ENCODE data around the gene CBLN3. TPM values are rescaled to one million over a fixed set of nuclear protein-coding genes. Genes with fewer than 3 reads are reported as not detected.

The CBLN3 gene
- total RNA-seq, 1 donor from 2014 or later, result 61.1 TPM

- Mint-ChIP-seq H3K4me1 (peaks cover 2% of the 10 kb centered on the region), H3K9me3 (no peaks in the 10 kb centered on the region), H3K27ac (no peak overlapping the region), H3K27me3 (peaks cover 33% of the 10 kb centered on the region), H3K4me3 (no peak overlapping the region), H3K36me3 (ENCODE audit: low read depth) (no peaks in the 10 kb centered on the region)
- ChIA-PET POLR2A (interaction anchor here (0.8 kb wide), 1 partner anchor 26 kb away, joined by 3 read pairs; no protein-coding TSS in a partner anchor), CTCF (no interaction called here)
- TF ChIP-seq, protein P1, sequence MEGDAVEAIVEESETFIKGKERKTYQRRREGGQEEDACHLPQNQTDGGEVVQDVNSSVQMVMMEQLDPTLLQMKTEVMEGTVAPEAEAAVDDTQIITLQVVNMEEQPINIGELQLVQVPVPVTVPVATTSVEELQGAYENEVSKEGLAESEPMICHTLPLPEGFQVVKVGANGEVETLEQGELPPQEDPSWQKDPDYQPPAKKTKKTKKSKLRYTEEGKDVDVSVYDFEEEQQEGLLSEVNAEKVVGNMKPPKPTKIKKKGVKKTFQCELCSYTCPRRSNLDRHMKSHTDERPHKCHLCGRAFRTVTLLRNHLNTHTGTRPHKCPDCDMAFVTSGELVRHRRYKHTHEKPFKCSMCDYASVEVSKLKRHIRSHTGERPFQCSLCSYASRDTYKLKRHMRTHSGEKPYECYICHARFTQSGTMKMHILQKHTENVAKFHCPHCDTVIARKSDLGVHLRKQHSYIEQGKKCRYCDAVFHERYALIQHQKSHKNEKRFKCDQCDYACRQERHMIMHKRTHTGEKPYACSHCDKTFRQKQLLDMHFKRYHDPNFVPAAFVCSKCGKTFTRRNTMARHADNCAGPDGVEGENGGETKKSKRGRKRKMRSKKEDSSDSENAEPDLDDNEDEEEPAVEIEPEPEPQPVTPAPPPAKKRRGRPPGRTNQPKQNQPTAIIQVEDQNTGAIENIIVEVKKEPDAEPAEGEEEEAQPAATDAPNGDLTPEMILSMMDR (IDR thresholded peaks at IDR 0.05), result no peak
- intact Hi-C loops (cut with micrococcal nuclease), result no loop called here
- DNase-seq (no peak), ATAC-seq (ENCODE audit: low read depth) (no peak)
Measured at GRCh38 chr14:24404814-24405213, 24.7 kb downstream of the CBLN3 start.

- Mint-ChIP-seq H3K4me3 (no peak overlapping the region), H3K27ac (no peak overlapping the region), H3K4me1 (peaks cover 9% of the 10 kb centered on the region), H3K36me3 (ENCODE audit: low read depth) (no peaks in the 10 kb centered on the region), H3K9me3 (no peaks in the 10 kb centered on the region), H3K27me3 (peaks cover 36% of the 10 kb centered on the region)
- no peak for DNase-seq
- ChIA-PET CTCF (no interaction called here), POLR2A (no interaction called here)
- TF ChIP-seq, protein P1 (IDR thresholded peaks at IDR 0.05), result no peak
- intact Hi-C loops (cut with micrococcal nuclease), result no loop called here
- ATAC-seq (ENCODE audit: low read depth), result no peak
Measured at GRCh38 chr14:24403294-24403998, 26.0 kb downstream of the CBLN3 start.

DNA sequence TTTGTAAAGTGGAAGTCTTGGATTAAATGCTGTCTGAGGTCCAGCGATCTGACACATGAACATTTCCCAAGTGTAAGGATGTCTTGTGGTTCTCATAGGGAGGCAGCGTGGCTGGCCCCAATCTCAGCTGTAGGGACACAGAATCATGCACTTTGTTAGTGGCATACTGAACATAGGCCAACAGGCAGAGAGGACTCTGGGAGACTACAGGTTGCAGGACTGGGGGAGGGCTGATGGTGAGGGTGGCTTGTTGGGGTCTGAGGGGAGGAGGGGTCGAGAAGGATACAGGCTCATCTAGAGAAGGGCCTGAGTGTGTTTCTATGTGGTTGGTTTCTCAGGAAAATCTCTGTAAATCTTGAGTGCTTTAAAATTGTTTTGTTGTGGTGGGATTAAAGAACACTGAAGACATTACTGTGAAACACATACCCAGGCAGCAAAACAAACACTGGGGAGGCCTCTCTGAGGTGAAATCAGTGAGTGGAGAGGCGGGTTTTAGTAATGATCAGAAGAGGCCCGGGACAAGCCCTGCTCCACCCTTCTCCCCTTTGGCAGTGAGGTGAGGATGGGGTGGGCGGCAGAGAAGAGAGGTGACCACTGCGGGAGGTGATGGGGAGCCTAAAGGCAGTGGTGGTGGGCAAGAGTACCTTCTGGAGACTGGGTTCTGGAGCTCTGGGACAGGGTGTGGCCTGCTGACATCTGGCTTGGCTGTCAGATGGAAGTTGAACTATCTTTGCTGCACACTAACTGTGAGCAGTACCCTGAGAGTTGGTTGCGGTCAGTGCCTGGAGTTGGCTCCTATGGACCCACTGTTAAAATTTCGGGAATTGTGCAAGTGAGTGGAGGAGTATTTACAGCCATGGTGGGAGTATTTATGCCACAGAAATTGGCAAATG, 27.4 kb downstream of the CBLN3 start:
- peaks cover 36% of the 10 kb centered on the region for H3K27me3 Mint-ChIP-seq
- peaks cover 11% of the 10 kb centered on the region for H3K4me1 Mint-ChIP-seq
- intact Hi-C loops (cut with micrococcal nuclease), result no loop called here
- no peak overlapping the region for H3K4me3 Mint-ChIP-seq
- no peaks in the 10 kb centered on the region for H3K9me3 Mint-ChIP-seq
- CTCF ChIA-PET, result no interaction called here
- TF ChIP-seq, protein P1 (IDR thresholded peaks at IDR 0.05), result no peak
- POLR2A ChIA-PET, result interaction anchor here (0.7 to 1.1 kb wide), 2 partner anchors 20 to 28 kb away, joined by 3 to 8 read pairs; partner anchors contain the start of gene KHNYN
- no peak for DNase-seq
- ATAC-seq (ENCODE audit: low read depth), result no peak
- H3K27ac Mint-ChIP-seq, result no peak overlapping the region
- no peaks in the 10 kb centered on the region for H3K36me3 Mint-ChIP-seq (ENCODE audit: low read depth)

GRCh38 chr14:24399999-24400718, 29.3 kb downstream of the CBLN3 start:
- H3K9me3 Mint-ChIP-seq, result no peaks in the 10 kb centered on the region
- TF ChIP-seq, protein P1 (IDR thresholded peaks at IDR 0.05), result no peak
- H3K4me3 Mint-ChIP-seq, result no peak overlapping the region
- H3K27me3 Mint-ChIP-seq, result peaks cover 32% of the 10 kb centered on the region
- DNase-seq, result no peak
- ATAC-seq (ENCODE audit: low read depth), result no peak
- H3K4me1 Mint-ChIP-seq, result peaks cover 11% of the 10 kb centered on the region
- no peaks in the 10 kb centered on the region for H3K36me3 Mint-ChIP-seq (ENCODE audit: low read depth)
- H3K27ac Mint-ChIP-seq, result no peak overlapping the region
- intact Hi-C loops (cut with micrococcal nuclease), result loop anchor here (5.0 kb wide), 1 partner anchor 32 kb away; no protein-coding TSS in a partner anchor
- ChIA-PET POLR2A (no interaction called here), CTCF (no interaction called here)
